Rectal smooth muscle tissue (tissue), 1 donor: ENCODE data around the gene CD68.

ENCODE experiments used
- H3K27ac ChIP-seq: one replicate; pipeline ENCODE4 v1.7.0; 2013; ENCODE audit warnings: low read depth, low read length, inconsistent platforms
- H3K27me3 ChIP-seq: one replicate; pipeline ENCODE4 v1.7.0; 2013; ENCODE audit warnings: low read length; ENCODE audit not compliant: control insufficient read depth, insufficient read depth
- H3K36me3 ChIP-seq: one replicate; pipeline ENCODE4 v1.7.0; 2013; ENCODE audit warnings: low read length; ENCODE audit not compliant: control insufficient read depth, insufficient read depth
- H3K4me1 ChIP-seq: one replicate; pipeline ENCODE4 v1.7.0; 2013; ENCODE audit warnings: low read length; ENCODE audit not compliant: control insufficient read depth, insufficient read depth
- H3K4me3 ChIP-seq: one replicate; pipeline ENCODE4 v1.7.0; 2013; ENCODE audit warnings: low read length
- H3K9ac ChIP-seq: one replicate; pipeline ENCODE4 v1.7.0; 2013; ENCODE audit warnings: low read length

CD68 gene

GRCh38 chr17:7552621-7553051, 26.8 kb upstream of the CD68 start:
- Histone ChIP-seq H3K27me3 (no peaks in the 10 kb centered on the region), H3K27ac (no peak overlapping the region), H3K9ac (no peak overlapping the region), H3K36me3 (peaks cover 6% of the 10 kb centered on the region), H3K4me1 (peaks cover 10% of the 10 kb centered on the region), H3K4me3 (no peak overlapping the region)

GRCh38 chr17:7553356-7553755, 26.1 kb upstream of the CD68 start:
- H3K27ac ChIP-seq = no peak overlapping the region
- H3K4me1 ChIP-seq = peaks cover 13% of the 10 kb centered on the region
- no peak overlapping the region for H3K9ac ChIP-seq
- peaks cover 6% of the 10 kb centered on the region for H3K36me3 ChIP-seq
- no peaks in the 10 kb centered on the region for H3K27me3 ChIP-seq
- H3K4me3 ChIP-seq = no peak overlapping the region

GRCh38 chr17:7555320-7555948, 24.0 kb upstream of the CD68 start:
- no peak overlapping the region for H3K4me3 ChIP-seq
- peaks cover 26% of the 10 kb centered on the region for H3K4me1 ChIP-seq
- H3K27ac ChIP-seq = no peak overlapping the region
- no peaks in the 10 kb centered on the region for H3K27me3 ChIP-seq
- no peak overlapping the region for H3K9ac ChIP-seq
- peaks cover 6% of the 10 kb centered on the region for H3K36me3 ChIP-seq

GRCh38 chr17:7556627-7557026, 22.8 kb upstream of the CD68 start:
- peak overlapping the region; percentile 99 for H3K27ac ChIP-seq
- no peak overlapping the region for H3K9ac ChIP-seq

GRCh38 chr17:7557147-7557764, 22.2 kb upstream of the CD68 start:
- H3K9ac ChIP-seq = peak overlapping the region; percentile 75
- H3K36me3 ChIP-seq = peaks cover 6% of the 10 kb centered on the region
- peaks cover 30% of the 10 kb centered on the region for H3K4me1 ChIP-seq
- H3K4me3 ChIP-seq = peak overlapping the region; percentile 66
- peak overlapping the region; percentile 99 for H3K27ac ChIP-seq
- H3K27me3 ChIP-seq = no peaks in the 10 kb centered on the region

More at GRCh38 chr17:7556627-7557026, 22.8 kb upstream of the CD68 start:
- peaks cover 30% of the 10 kb centered on the region for H3K4me1 ChIP-seq
- H3K36me3 ChIP-seq = peaks cover 6% of the 10 kb centered on the region
- H3K27me3 ChIP-seq = no peaks in the 10 kb centered on the region
- H3K4me3 ChIP-seq = no peak overlapping the region

- H3K27ac ChIP-seq = peak overlapping the region; percentile 99
- peaks cover 37% of the 10 kb centered on the region for H3K4me1 ChIP-seq
- peaks cover 3% of the 10 kb centered on the region for H3K36me3 ChIP-seq
- H3K9ac ChIP-seq = peak overlapping the region; percentile 75
- H3K27me3 ChIP-seq = no peaks in the 10 kb centered on the region
- peak overlapping the region; percentile 66 for H3K4me3 ChIP-seq
Observed at GRCh38 chr17:7557775-7558543, 21.5 kb upstream of the CD68 start.

GRCh38 chr17:7558544-7559319, 20.7 kb upstream of the CD68 start, which contains the start of gene TNFSF13:
Gene TNFSF13 (plus strand): TSS chr17:7558750. CDS start chr17:7559040, 290 bp downstream.
- Histone ChIP-seq H3K4me3 (peak within 1 kb of the TSS; percentile 66), H3K4me1 (peaks cover 38% of the 10 kb centered on the region), H3K9ac (peak within 1 kb of the TSS; percentile 75), H3K27ac (peak within 1 kb of the TSS; percentile 99), H3K36me3 (peaks cover 3% of the 10 kb centered on the region), H3K27me3 (no peaks in the 10 kb centered on the region)

GRCh38 chr17:7559320-7560171, 19.9 kb upstream of the CD68 start:
- no peaks in the 10 kb centered on the region for H3K27me3 ChIP-seq
- H3K9ac ChIP-seq = no peak overlapping the region
- H3K36me3 ChIP-seq = peaks cover 4% of the 10 kb centered on the region
- peaks cover 40% of the 10 kb centered on the region for H3K4me1 ChIP-seq
- peak overlapping the region; percentile 66 for H3K4me3 ChIP-seq
- peak overlapping the region; percentile 99 for H3K27ac ChIP-seq

GRCh38 chr17:7560172-7561027, 19.0 kb upstream of the CD68 start:
- no peaks in the 10 kb centered on the region for H3K27me3 ChIP-seq
- peak overlapping the region; percentile 66 for H3K4me3 ChIP-seq
- peak overlapping the region; percentile 99 for H3K27ac ChIP-seq
- peaks cover 40% of the 10 kb centered on the region for H3K4me1 ChIP-seq
- peaks cover 13% of the 10 kb centered on the region for H3K36me3 ChIP-seq
- H3K9ac ChIP-seq = peak overlapping the region; percentile 33

GRCh38 chr17:7561028-7561575, 18.3 kb upstream of the CD68 start:
- peak overlapping the region; percentile 12 for H3K9ac ChIP-seq
- H3K27ac ChIP-seq = peak overlapping the region; percentile 99
- H3K4me3 ChIP-seq = peak overlapping the region; percentile 82
- no peaks in the 10 kb centered on the region for H3K27me3 ChIP-seq
- H3K36me3 ChIP-seq = peaks cover 15% of the 10 kb centered on the region
- peaks cover 40% of the 10 kb centered on the region for H3K4me1 ChIP-seq
